ENCODE results near the gene ACP7.

GRCh38 chr19:39147480-39147879 lies 63.3 kb downstream of the ACP7 start:
- no peak for TF ChIP-seq POLR2A (IDR thresholded peaks at IDR 0.05)
- TF ChIP-seq CTCF (IDR thresholded peaks at IDR 0.05): no peak
- no peak for TF ChIP-seq EP300 (IDR thresholded peaks at IDR 0.05)
